Esophagus (tissue), 2 donors: Measurements from ENCODE around the gene SEMA4D. TPM values are rescaled to one million over a fixed set of nuclear protein-coding genes. Genes with fewer than 3 reads are reported as not detected.
A peak's percentile ranks its signal among the peaks of the same experiment; 100 is the strongest.

Experiments
- H3K27ac ChIP-seq, 2 donors: one replicate each; pipeline ENCODE4 v1.5.1; 2013; ENCODE audit warnings: low read depth in 2 of 2, mild to moderate bottlenecking in 2 of 2, inconsistent platforms in 1 of 2, low read length in 1 of 2, moderate library complexity in 1 of 2
- H3K27me3 ChIP-seq, 2 donors: one replicate each; pipeline ENCODE4 v1.6.1; 2013; ENCODE audit warnings: low read length in 2 of 2, control low read depth in 1 of 2, mild to moderate bottlenecking in 1 of 2; ENCODE audit not compliant: insufficient read depth in 2 of 2, control insufficient read depth in 1 of 2
- H3K36me3 ChIP-seq, 2 donors: one replicate each; pipeline ENCODE4 v1.6.1; 2013; ENCODE audit warnings: low read length in 1 of 2; ENCODE audit not compliant: control insufficient read depth in 2 of 2, insufficient read depth in 2 of 2
- H3K4me1 ChIP-seq, 2 donors: one replicate each; pipeline ENCODE4 v1.6.1; 2013; ENCODE audit warnings: low read length in 1 of 2; ENCODE audit not compliant: control insufficient read depth in 2 of 2, insufficient read depth in 2 of 2
- H3K4me3 ChIP-seq, 2 donors: one replicate each; pipeline ENCODE4 v1.5.1; 2013; ENCODE audit warnings: low read length in 2 of 2, mild to moderate bottlenecking in 2 of 2, low read depth in 1 of 2, moderate library complexity in 1 of 2
- H3K9me3 ChIP-seq, 2 donors: one replicate each; pipeline ENCODE4 v1.6.1; 2013; ENCODE audit warnings: mild to moderate bottlenecking in 2 of 2, low read depth in 1 of 2, low read length in 1 of 2, moderate library complexity in 1 of 2; ENCODE audit not compliant: control insufficient read depth in 2 of 2, insufficient read depth in 1 of 2
- WGBS, 2 donors: extraction: QIAGEN DNeasy Blood & Tissue Kit; methylation state at CpG; one replicate each; pipeline ENCODE4 v1.1.7; 2013; 5-methylcytosine and 5-hydroxymethylcytosine counted together
- polyA plus RNA-seq, 2 donors: library from polyadenylated mRNA; stranded (reverse); fragments of 200-250 nt; gene quantifications; one replicate each; pipeline ENCODE4 v1.2.3, GENCODE V29; 2013
- donor health status: healthy with polysubstance abuse.
- donor health status: Bipolar disorder and iron deficiency.

The SEMA4D gene
- polyA plus RNA-seq, 2 donors = 17.1 to 33.4 TPM

DNA sequence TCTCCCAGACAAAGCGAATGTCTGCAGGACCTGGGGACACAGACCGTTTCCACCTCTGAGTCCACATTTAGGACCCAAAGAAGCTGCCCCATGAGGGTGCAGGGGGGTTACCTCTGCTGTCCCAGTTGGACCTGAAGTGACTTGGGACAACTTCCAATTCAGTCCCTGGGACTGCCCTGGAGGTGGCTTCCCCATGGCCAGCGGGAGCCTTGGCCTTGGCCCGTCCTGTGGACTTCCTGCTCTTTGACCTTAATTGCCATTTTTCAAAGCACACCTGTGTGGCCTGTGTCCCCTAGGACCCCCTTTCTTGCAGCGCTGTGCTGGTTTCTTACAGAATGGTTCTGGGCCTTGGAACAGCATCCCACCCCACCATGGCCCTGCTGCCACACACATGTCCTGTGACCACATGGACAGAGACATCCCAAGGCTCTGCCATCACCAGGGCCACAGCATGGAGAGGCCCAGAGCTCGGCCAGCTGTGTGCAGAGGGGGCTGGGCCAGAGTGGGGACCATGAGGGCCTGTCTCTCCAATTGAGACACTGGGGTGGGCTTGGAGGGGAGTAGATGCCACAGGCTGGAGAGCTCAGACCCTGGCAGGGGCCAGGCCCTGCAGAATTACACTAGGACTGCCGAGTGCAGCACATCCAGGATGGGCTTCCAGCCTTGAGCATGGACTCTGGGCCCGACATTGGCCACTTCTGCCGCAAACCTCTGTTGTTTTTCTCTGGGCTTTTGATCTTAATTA is 133.8 kb downstream of the SEMA4D start:
- Histone ChIP-seq H3K27me3 (no peaks in the 10 kb centered on the region), H3K27ac (no peak overlapping the region), H3K4me1 (no peaks in the 10 kb centered on the region), H3K4me3 (no peak overlapping the region), H3K36me3 (peaks cover 5 to 35% of the 10 kb centered on the region in 2 donors), H3K9me3 (no peaks in the 10 kb centered on the region)
- WGBS, 2 donors = 81 to 90% methylated on average over 9 of the region's 9 CpGs

- no peaks in the 10 kb centered on the region for H3K27me3 ChIP-seq
- H3K9me3 ChIP-seq = no peaks in the 10 kb centered on the region
- 91 to 92% methylated on average over 6 of the region's 6 CpGs for WGBS, 2 donors
- peaks cover 6 to 35% of the 10 kb centered on the region in 2 donors for H3K36me3 ChIP-seq
- H3K4me1 ChIP-seq = no peaks in the 10 kb centered on the region
- H3K4me3 ChIP-seq = no peak overlapping the region
- no peak overlapping the region for H3K27ac ChIP-seq
Observed at GRCh38 chr9:89363311-89363670, 134.6 kb downstream of the SEMA4D start.

DNA sequence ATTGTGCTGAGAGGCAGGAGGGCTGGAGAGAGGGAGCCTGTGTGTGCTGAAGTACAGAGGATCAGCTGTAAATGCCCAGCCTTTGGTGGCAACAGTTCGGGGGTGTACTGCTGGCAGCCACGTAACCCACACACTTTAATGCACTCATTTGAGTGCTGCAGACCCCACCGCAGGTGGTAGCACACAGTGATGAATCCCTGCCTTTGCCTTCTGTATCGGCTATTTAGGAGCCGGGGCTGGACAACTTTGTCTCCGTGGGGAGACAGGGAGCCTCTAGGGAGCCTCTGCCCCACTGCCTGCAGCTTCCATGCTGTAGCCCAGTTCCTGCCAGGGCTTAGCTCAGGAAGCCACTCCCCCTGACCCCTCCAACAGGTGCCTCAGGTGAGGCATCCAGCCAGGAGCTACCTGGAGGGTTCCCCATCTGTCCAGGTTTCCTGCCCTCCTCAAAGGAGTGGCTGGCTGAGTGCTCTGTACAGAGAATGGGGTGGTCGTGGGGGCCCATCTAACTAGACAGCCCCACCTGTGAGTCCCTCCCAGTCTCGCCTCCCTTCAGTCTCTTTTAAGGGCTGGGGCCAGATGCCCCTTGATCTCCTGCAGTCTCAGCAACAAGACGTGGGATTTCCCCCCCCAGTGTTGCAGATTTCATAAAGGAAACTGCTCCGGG is 135.1 kb downstream of the SEMA4D start:
- H3K27me3 ChIP-seq = no peaks in the 10 kb centered on the region
- H3K36me3 ChIP-seq = peaks cover 6 to 40% of the 10 kb centered on the region in 2 donors
- H3K27ac ChIP-seq = no peak overlapping the region
- H3K9me3 ChIP-seq = no peaks in the 10 kb centered on the region
- no peaks in the 10 kb centered on the region for H3K4me1 ChIP-seq
- 84 to 89% methylated on average over 10 of the region's 10 CpGs for WGBS, 2 donors
- no peak overlapping the region for H3K4me3 ChIP-seq

GRCh38 chr9:89361816-89362646 is 135.9 kb downstream of the SEMA4D start:
- Histone ChIP-seq H3K9me3 (no peaks in the 10 kb centered on the region), H3K4me3 (no peak overlapping the region), H3K27me3 (no peaks in the 10 kb centered on the region), H3K4me1 (no peaks in the 10 kb centered on the region), H3K36me3 (peaks cover 6 to 46% of the 10 kb centered on the region in 2 donors), H3K27ac (no peak overlapping the region)
- WGBS, 2 donors = 91% methylated on average over 9 of the region's 9 CpGs

DNA sequence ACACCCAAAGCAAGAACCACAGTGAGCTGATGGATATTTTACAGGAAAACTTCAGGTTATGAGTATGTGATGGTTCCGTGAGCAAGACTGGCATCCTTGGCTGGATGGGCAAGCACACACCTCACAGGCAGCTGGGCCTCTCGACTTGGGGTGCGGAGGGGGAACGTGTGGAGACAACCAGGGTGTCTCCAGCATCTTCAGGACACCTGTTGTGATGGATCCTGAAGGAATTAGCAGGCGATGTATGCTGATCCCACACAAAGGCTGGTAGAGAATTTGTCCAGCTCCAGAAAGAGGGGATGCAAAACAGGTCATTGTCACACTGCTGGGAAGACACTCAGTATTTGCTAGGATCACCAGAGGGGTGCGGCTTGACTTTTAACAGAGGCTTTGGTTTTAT is 136.9 kb downstream of the SEMA4D start:
- H3K4me3 ChIP-seq = no peak overlapping the region
- H3K27me3 ChIP-seq = no peaks in the 10 kb centered on the region
- H3K27ac ChIP-seq = no peak overlapping the region
- H3K36me3 ChIP-seq = peaks cover 6 to 51% of the 10 kb centered on the region in 2 donors
- no peaks in the 10 kb centered on the region for H3K4me1 ChIP-seq
- WGBS, 2 donors = 94 to 98% methylated on average over 6 of the region's 6 CpGs
- no peaks in the 10 kb centered on the region for H3K9me3 ChIP-seq

DNA sequence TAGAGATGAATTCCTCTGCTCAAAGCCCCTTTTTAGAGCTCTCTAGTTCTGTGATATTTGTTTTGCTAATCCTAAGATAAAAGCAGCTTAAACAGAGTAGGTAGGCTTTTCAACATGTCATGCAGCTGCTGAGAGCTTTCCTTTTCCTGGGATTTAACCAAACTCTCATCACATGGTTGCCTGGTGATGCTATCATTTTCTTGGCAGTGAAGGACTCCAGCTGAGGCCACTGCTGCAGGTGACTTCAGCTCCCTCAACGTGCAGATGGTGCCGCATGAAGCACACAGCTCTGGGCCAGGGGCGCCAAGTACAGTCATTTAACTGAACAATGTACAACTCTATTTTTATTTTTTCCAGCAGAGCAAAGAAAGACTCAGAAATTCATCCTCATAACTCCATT is 137.4 kb downstream of the SEMA4D start:
- Histone ChIP-seq H3K4me3 (no peak overlapping the region), H3K27ac (no peak overlapping the region), H3K27me3 (no peaks in the 10 kb centered on the region), H3K9me3 (no peaks in the 10 kb centered on the region), H3K36me3 (peaks cover 6 to 51% of the 10 kb centered on the region in 2 donors), H3K4me1 (no peaks in the 10 kb centered on the region)
- 63 to 70% methylated on average over 3 of the region's 3 CpGs for WGBS, 2 donors

GRCh38 chr9:89359751-89360261 is 138.1 kb downstream of the SEMA4D start:
- Histone ChIP-seq H3K4me1 (no peaks in the 10 kb centered on the region), H3K36me3 (peaks cover 11 to 55% of the 10 kb centered on the region in 2 donors), H3K9me3 (no peaks in the 10 kb centered on the region), H3K4me3 (no peak overlapping the region), H3K27me3 (no peaks in the 10 kb centered on the region), H3K27ac (peak overlapping the region; percentile 9 to 38)
- WGBS, 2 donors = 62 to 71% methylated on average over 8 of the region's 8 CpGs

DNA sequence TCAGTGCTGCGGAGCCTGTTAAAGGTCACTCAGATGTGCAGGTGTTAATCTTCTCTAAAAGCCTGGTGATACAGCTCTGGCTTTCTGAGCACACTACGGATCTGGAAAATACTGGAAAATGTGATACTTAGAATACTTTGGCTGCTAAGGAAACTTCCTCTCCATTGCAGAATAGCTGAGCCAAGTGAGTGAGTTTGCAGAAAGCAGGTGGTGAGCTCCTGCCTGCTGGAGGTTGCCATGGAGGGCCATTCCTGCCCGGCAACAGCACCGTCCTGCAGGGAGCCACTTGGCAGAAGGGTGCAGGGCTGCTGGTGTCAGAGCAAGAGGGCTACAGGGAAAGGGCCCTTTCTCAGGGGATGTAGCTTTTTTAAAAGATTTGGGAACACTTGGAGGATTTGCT is 138.9 kb downstream of the SEMA4D start:
- Histone ChIP-seq H3K27ac (no peak overlapping the region), H3K4me1 (no peaks in the 10 kb centered on the region), H3K27me3 (no peaks in the 10 kb centered on the region), H3K4me3 (no peak overlapping the region), H3K9me3 (no peaks in the 10 kb centered on the region), H3K36me3 (peaks cover 14 to 64% of the 10 kb centered on the region in 2 donors)
- 66 to 76% methylated on average over 4 of the region's 4 CpGs for WGBS, 2 donors

- no peaks in the 10 kb centered on the region for H3K4me1 ChIP-seq
- no peak overlapping the region for H3K4me3 ChIP-seq
- no peaks in the 10 kb centered on the region for H3K27me3 ChIP-seq
- no peak overlapping the region for H3K27ac ChIP-seq
- WGBS, 2 donors = 92 to 96% methylated on average over 3 of the region's 3 CpGs
- peaks cover 14 to 61% of the 10 kb centered on the region in 2 donors for H3K36me3 ChIP-seq
- no peaks in the 10 kb centered on the region for H3K9me3 ChIP-seq
Observed at GRCh38 chr9:89358376-89358916, 139.5 kb downstream of the SEMA4D start.
